Left forelimb (tissue), 1 donor: Measurements from ENCODE around the gene PDILT.
"Not testable (repeated sequence)": the region's sequence is repeated elsewhere in the genome, so short reads cannot be mapped to it uniquely, and the experiment has no call there.

Source experiments
- DNase-seq: peaks from one replicate; pipeline ENCODE4 v3.0.0-alpha.2; 2018; ENCODE audit warnings: low spot score

PDILT gene

GRCh38 chr16:20404637-20405036 is at the start of gene PDILT:
TSS of gene PDILT (minus strand) at chr16:20404737. CDS start at chr16:20399300, 5,437 bp downstream.
- DNase-seq = no peak

- DNase-seq = not testable (repeated sequence)
Observed at GRCh38 chr16:20453633-20454032, 49.1 kb upstream of the PDILT start.

DNA sequence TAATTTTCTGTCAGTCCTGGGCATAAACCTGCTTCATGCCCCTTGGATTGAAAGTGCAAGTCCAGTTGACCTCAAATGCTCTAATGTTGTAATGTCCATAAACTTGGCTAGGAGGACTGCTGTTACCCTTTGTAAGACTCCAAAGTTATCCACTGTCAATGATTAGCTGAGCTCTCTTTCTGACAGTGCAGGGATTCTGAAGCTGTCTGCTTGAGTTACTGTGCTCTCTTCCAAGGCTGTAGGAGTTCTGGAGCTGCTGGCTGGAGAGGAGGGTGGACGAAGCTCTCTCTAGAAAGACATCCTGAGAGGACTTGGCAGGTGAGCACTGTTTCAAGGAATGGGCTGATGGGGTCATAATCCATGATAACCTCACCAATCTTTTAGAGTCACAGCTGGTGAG is 46.8 kb upstream of the PDILT start, which contains the start of gene ACSM2A:
TSS of gene ACSM2A (plus strand) at position 158 of the 400 bp plus-strand sequence. CDS start 8,594 bp downstream, outside the sequence.
- DNase-seq = not testable (repeated sequence)

- not testable (repeated sequence) for DNase-seq
Observed at GRCh38 chr16:20446652-20447393, 42.3 kb upstream of the PDILT start.

DNA sequence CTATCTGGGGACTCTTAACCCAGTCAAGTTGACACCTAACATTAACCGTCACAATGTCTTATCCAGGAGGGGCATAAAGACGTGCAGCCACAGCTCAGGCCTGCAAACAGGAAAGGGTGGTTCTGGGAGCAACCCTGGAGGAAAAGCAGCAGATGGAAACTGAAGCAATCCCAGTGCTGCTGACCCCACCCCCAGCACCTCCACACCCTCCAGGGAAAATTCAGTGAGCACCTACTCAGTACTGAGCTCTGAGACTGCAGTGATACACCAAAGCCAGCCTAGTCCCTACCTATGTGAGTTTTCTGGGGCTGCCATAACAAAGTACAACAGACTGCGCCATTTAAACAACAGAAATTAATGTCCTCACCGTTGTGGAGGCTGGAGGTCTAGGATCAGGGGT is 37.3 kb upstream of the PDILT start:
- DNase-seq = not testable (repeated sequence)

DNA sequence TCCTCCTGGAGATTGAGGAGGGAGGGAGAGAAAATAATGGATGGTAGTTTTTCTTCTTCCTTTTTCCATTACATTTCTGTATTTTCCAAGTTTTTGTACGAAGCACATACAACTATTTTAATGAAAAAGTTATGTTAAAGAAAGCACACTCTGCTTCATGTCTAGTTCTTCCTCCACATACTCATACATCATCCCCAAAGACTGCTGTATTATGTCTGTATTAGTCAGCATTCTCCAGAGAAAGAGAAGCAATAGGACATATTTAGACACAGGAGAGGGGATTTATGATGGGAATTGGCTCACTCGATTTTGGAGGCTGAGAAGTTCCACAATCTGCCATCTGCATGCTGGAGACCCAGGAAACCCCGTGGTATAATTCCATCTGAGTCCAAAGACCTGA is 36.7 kb upstream of the PDILT start:
- no peak for DNase-seq

DNA sequence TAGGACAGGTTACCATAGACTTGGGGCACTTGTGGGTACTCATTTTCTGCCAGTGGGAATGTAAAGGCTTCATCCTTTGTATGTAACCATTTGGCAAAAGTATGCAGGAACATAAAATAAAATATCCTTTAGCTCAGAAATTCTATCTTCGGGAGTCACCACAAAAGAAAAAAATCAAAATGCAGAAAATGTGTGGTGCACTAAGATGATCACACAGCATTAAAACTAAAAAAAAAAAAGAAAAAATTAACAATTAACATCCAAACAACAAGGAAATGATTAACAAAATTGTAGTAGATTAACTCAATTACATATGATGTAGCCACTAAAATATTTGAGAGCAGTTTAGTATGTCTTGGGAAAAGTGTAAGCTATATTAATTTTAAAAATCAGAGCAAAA is 36.2 kb upstream of the PDILT start:
- not testable (repeated sequence) for DNase-seq

DNA sequence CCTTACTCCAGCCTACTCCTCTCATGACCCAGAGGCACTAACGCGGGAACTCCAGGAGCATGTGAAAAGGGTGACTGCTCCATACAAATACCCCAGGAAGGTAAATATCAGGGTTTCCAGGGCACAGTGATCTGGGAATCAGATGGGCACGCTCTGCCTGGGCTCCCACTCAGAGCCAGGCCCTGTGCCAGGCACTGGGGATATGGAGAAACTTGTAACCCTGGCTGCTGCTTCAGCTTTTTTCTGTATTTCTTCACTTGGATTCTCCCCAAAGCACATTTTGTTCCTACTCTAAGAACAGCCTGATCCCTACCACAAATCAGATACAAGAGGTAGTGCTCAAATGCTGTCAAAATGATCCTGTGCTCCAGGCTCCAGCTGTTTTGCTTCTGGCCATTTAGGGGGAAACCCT is 35.3 kb upstream of the PDILT start:
- not testable (repeated sequence) for DNase-seq

- not testable (repeated sequence) for DNase-seq
Observed at GRCh38 chr16:20438950-20439349, 34.4 kb upstream of the PDILT start.

GRCh38 chr16:20430948-20431347 is 26.4 kb upstream of the PDILT start:
- DNase-seq = no peak

GRCh38 chr16:20430480-20430879 is 25.9 kb upstream of the PDILT start:
- DNase-seq = not testable (repeated sequence)

- DNase-seq = not testable (repeated sequence)
Observed at GRCh38 chr16:20429499-20429898, 25.0 kb upstream of the PDILT start.

DNA sequence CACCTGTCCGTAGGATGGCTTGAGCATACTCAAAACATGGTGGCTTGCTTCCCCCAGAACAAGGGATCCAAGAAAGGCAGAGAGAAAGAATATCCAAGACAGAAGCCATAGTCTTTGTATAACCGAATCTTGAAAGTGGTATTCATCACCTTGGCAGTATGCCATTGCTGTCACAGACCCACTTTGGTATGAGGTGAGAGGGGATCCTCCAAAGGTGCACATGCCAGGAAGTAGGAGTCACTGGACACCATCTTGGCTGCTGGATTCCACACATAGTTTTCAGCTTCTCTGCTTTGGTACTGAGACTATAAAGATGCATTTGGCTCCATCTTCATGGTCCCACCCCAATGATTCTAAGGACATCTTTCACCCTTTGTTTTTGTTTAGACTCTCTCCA is 22.9 kb upstream of the PDILT start:
- DNase-seq = not testable (repeated sequence)

DNA sequence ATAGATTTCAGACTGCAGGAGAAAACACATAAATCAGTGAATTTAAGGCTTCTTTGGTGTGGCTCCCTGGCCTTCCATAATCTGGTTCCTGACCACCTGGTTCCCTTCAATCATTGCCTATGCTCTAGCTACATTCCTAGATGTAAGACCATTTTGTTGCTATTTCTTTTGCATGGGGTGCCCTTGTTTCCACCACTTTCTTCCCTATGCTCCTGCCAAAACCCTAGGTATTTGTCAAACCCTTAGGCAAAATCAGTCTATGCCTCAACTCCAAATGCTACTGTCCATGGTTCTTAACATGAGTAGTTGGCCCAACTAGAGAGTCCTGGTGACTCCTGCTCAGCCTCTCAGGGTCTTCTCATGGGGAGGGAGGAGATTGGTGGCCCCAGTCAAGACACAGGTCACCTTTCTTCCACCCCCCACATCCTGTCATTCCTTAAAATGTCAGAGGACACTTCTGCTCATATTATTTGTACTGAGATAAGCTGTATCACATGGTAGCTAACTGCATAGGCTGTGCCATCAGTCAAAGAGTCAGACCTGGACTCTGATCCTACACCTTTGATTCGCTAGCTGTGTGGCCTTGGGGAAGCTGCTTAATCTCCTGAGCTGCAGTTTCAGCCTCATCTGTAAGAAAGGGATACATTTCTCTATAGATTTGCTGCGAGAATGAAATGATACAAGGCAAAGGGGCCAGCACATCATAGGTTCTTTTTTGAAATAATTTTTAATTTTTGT is 19.8 kb upstream of the PDILT start:
- DNase-seq = no peak

DNA sequence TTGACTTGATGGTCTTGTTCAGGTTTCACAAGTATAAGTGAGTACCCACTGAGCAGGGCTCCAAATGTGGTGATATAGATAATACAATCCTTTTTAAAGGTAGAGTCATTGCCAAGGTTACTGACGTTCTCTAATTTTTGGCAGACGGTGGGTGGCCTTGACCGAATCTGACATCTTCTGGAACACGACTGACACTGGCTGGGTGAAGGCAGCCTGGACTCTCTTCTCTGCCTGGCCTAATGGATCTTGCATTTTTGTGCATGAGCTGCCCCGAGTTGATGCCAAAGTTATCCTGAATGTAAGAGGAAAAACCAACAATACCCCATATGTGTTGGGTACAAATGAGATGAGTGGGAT is 19.2 kb upstream of the PDILT start:
- DNase-seq = not testable (repeated sequence)

- not testable (repeated sequence) for DNase-seq
Observed at GRCh38 chr16:20421748-20422147, 17.2 kb upstream of the PDILT start.

- not testable (repeated sequence) for DNase-seq
Observed at GRCh38 chr16:20419093-20419492, 14.6 kb upstream of the PDILT start.

GRCh38 chr16:20415541-20415940 is 11.0 kb upstream of the PDILT start:
- DNase-seq = no peak

DNA sequence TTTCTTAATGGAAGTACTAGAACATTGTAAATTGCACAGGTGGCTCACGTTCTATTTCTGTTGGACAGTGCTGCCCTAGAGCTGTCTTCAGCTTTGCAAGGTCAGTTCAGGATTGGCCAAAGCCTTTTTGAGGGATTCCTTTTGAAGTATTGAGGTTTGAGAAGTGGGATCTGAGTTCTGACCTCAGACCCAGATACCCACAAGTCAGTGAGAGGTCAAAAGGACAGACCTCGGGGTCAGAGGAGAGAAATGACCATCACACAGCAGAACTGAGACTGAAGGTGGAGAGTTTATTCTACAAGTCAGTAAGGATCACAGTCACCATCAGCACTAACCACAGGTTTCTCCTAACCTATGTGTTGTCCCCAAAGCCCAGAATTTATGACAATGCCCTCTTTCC is 6.5 kb upstream of the PDILT start:
- DNase-seq = no peak

- no peak for DNase-seq
Observed at GRCh38 chr16:20410121-20410723, 5.7 kb upstream of the PDILT start.

DNA sequence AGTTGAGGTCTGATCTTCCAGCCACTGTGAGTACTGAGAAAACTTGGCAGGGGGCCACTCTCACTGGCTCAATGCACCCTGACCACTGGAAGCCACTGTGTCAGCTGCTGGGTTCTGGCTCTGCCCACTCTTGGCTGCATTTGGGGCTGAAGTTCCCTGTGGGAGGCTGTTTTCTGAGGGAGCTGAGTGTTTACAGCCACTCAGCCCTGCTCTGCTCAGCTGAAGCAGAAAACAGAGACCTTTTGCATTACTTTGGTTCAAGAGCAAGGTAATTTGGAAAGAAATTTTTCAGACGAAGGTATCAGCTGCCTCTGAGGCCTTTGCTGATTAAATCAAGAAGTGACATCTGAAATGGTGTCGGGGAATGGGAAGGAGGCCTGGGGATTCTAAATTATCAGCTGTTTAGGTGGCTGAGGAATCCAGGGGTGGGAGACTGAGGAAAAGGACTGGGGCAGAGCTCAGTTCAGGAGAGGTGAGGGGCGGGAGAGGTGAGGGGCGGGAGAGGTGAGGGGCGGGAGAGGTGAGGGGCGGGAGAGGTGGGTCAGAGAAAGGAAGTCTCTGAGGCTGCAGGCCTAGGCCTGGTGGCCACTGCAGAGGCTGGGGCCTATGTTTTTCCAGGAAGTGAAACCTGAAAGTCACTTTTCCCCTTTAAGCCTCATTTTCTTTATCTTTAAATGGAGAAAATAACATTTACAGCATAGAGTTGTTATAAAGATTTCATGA is 5.0 kb upstream of the PDILT start, which contains the start of gene ACSM5:
TSS of gene ACSM5 (plus strand) at position 137 of the 723 bp plus-strand sequence. CDS start 1,951 bp downstream, outside the sequence.
- DNase-seq = no peak

- no peak for DNase-seq
Observed at GRCh38 chr16:20402651-20403050, 1.9 kb downstream of the PDILT start.
